Measurements from ENCODE around the gene NACA. TPM values are rescaled to one million over a fixed set of nuclear protein-coding genes. Genes with fewer than 3 reads are reported as not detected.
A peak's percentile ranks its signal among the peaks of the same experiment; 100 is the strongest.
"Not testable (repeated sequence)": the region's sequence is repeated elsewhere in the genome, so short reads cannot be mapped to it uniquely, and the experiment has no call there.

Gene NACA
- total RNA-seq, 3 donors from 2014 or later: 1,363 to 1,488 (median 1,386) TPM

DNA sequence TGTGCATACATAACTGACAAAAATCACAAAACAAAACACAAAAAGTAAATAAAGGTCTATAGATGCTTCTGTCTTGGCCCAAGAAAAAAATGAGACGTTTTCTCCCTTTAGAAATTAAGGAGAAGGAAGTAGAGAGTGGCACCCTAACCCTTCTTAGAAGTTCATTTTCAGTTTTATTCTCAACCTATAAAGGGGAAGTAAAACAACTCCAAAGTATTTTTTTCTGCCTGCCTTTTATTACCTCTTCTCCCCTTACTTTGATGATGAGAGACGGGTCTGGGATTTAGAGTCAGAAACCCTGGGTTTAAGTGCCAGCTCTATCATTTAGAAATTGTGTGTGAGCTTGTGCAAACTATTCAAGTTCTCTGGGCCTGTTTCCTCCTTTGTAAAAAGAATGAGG lies 24.3 kb upstream of the NACA start:
- no peak for DNase-seq (ENCODE audit: low spot score in 2 of 2)
- H3K27ac ChIP-seq: no peak overlapping the region

DNA sequence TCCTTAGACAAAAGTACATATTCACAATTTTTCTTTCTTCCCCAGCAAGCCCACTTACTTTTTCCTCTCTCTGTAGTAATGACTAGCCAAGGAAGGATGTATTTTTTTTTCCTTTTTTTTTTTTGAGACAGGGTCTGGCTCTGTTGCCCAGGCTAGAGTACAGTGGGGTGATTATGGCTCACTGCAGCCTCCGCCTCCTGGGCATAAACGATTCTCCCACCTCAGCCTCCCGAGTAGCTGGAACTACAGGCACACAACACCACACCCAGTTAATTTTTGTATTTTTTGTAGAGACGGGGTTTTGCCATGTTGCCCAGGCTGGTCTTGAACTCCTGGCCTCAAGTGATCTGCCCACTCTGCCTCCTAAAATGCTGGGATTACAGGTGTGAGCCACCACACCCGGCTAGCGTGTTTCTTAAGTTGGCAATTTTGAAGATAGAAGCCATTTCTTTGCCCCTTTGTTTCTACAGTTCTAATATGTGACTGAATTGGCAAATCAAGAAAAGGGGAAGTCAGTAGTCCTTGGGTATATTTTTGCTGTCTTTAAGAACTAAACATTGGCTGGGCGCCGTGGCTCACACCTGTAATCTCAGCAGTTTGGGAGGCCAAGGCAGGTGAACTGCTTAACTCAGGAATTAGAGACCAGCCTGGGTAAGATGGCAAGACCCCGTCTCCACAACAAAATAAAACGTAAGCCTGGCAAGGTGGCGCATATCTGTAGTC lies 3.2 kb upstream of the NACA start:
- peaks cover 8% of the 10 kb centered on the region for H3K36me3 ChIP-seq
- intact Hi-C loops (cut with DNase I; ENCODE audit: low total_unique reads): no loop called here
- DNase-seq (ENCODE audit: low spot score in 2 of 2): no peak
- no peaks in the 10 kb centered on the region for H3K9me3 ChIP-seq
- H3K4me1 ChIP-seq: peaks cover 0 to 4% of the 10 kb centered on the region in 2 donors
- no peak overlapping the region for H3K4me3 ChIP-seq
- H3K27me3 ChIP-seq: no peaks in the 10 kb centered on the region
- no peak overlapping the region for H3K27ac ChIP-seq
- no peak for TF ChIP-seq POLR2A (IDR thresholded peaks at IDR 0.05)
- TF ChIP-seq, protein P1, sequence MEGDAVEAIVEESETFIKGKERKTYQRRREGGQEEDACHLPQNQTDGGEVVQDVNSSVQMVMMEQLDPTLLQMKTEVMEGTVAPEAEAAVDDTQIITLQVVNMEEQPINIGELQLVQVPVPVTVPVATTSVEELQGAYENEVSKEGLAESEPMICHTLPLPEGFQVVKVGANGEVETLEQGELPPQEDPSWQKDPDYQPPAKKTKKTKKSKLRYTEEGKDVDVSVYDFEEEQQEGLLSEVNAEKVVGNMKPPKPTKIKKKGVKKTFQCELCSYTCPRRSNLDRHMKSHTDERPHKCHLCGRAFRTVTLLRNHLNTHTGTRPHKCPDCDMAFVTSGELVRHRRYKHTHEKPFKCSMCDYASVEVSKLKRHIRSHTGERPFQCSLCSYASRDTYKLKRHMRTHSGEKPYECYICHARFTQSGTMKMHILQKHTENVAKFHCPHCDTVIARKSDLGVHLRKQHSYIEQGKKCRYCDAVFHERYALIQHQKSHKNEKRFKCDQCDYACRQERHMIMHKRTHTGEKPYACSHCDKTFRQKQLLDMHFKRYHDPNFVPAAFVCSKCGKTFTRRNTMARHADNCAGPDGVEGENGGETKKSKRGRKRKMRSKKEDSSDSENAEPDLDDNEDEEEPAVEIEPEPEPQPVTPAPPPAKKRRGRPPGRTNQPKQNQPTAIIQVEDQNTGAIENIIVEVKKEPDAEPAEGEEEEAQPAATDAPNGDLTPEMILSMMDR (IDR thresholded peaks at IDR 0.05): no peak
- TF ChIP-seq POLR2AphosphoS5 (IDR thresholded peaks at IDR 0.05): no peak

More for the DNA sequence above, 24.3 kb upstream of the NACA start:
- Histone ChIP-seq H3K9me3 (no peaks in the 10 kb centered on the region), H3K27me3 (no peaks in the 10 kb centered on the region), H3K4me3 (no peak overlapping the region), H3K4me1 (no peaks in the 10 kb centered on the region), H3K36me3 (no peaks in the 10 kb centered on the region)
- intact Hi-C loops (cut with DNase I; ENCODE audit: low total_unique reads): no loop called here
- TF ChIP-seq POLR2A (IDR thresholded peaks at IDR 0.05): no peak
- TF ChIP-seq, protein P1 (IDR thresholded peaks at IDR 0.05): no peak
- TF ChIP-seq POLR2AphosphoS5 (IDR thresholded peaks at IDR 0.05): no peak

DNA sequence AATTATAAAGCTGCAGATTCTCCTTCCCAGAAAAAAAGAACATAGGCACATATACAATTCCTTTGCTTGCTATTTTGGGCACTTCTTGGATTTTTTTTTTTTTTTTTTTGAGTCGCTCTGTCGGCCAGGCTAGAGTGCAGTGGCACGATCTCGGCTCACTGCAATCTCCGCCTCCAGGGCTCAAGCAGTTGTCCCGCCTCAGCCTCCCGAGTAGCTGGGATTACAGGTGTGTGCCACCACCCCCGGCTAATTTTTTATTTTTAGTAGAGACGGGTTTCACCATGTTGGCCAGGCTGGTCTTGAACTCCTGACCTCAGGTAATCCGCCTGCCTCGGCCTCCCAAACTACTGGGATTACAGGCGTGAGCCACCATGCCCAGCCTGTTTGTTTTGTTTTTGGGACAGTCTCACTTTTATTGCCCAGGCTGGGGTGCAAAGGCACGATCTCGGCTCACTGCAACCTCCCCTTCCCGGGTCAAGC lies 1.1 kb upstream of the NACA start:
- H3K27me3 ChIP-seq; H3K9me3 ChIP-seq; intact Hi-C loops (cut with DNase I; ENCODE audit: low total_unique reads); DNase-seq (ENCODE audit: low spot score in 2 of 2); H3K36me3 ChIP-seq: not testable (repeated sequence)
- peak overlapping the region; percentile 97 to 98 for H3K27ac ChIP-seq
- peak overlapping the region in 1 of 3 donors; percentile 87 for H3K4me3 ChIP-seq
- H3K4me1 ChIP-seq: peaks cover 6 to 18% of the 10 kb centered on the region in 2 donors

DNA sequence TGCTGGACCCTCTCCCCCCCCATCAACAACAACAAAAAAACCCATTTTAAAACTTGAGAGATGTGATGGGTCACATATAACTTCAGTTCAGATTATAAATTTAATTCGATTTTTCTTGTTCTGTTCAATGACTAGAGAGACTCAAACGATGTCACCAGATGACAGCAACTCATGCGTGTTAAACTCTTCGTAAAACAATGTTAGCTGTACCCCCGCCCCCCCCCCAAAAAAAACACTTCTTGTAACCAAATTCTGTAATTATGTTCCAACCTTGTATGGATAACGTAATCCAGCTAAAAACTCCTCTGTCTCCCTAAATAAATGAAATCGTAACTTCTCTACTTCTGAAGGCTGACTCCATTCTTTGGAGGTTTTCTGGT lies 614 bp upstream of the NACA start:
- no peaks in the 10 kb centered on the region for H3K36me3 ChIP-seq
- H3K27ac ChIP-seq: peak overlapping the region; percentile 97 to 98
- H3K4me1 ChIP-seq: peaks cover 6 to 23% of the 10 kb centered on the region in 2 donors
- DNase-seq (ENCODE audit: low spot score in 2 of 2): no peak
- H3K4me3 ChIP-seq: peak overlapping the region; percentile 87 to 97 (median 94)
- intact Hi-C loops (cut with DNase I; ENCODE audit: low total_unique reads): no loop called here
- no peaks in the 10 kb centered on the region for H3K9me3 ChIP-seq
- TF ChIP-seq POLR2A (IDR thresholded peaks at IDR 0.05) (no peak), POLR2AphosphoS5 (IDR thresholded peaks at IDR 0.05) (no peak)
- TF ChIP-seq, protein P1 (IDR thresholded peaks at IDR 0.05): no peak
- H3K27me3 ChIP-seq: no peaks in the 10 kb centered on the region

GRCh38 chr12:56724701-56724971 lies 463 bp downstream of the NACA start:
- no peaks in the 10 kb centered on the region for H3K36me3 ChIP-seq
- peaks cover 10 to 34% of the 10 kb centered on the region in 2 donors for H3K4me1 ChIP-seq
- TF ChIP-seq POLR2A (IDR thresholded peaks at IDR 0.05) (no peak), POLR2AphosphoS5 (IDR thresholded peaks at IDR 0.05) (no peak)
- TF ChIP-seq, protein P1 (IDR thresholded peaks at IDR 0.05): no peak
- intact Hi-C loops (cut with DNase I; ENCODE audit: low total_unique reads): no loop called here
- DNase-seq (ENCODE audit: low spot score in 2 of 2): no peak
- H3K27me3 ChIP-seq: no peaks in the 10 kb centered on the region
- H3K4me3 ChIP-seq: peak overlapping the region; percentile 87 to 97 (median 94)
- H3K9me3 ChIP-seq: no peaks in the 10 kb centered on the region
- peak overlapping the region; percentile 97 to 98 for H3K27ac ChIP-seq

All from breast epithelium (tissue), 4 donors.